ENCODE results near the gene GALNT2. TPM values are rescaled to one million over a fixed set of nuclear protein-coding genes. Genes with fewer than 3 reads are reported as not detected.

GALNT2 gene
- total RNA-seq, 2 donors from 2014 or later = 56.8 to 63.2 TPM

DNA sequence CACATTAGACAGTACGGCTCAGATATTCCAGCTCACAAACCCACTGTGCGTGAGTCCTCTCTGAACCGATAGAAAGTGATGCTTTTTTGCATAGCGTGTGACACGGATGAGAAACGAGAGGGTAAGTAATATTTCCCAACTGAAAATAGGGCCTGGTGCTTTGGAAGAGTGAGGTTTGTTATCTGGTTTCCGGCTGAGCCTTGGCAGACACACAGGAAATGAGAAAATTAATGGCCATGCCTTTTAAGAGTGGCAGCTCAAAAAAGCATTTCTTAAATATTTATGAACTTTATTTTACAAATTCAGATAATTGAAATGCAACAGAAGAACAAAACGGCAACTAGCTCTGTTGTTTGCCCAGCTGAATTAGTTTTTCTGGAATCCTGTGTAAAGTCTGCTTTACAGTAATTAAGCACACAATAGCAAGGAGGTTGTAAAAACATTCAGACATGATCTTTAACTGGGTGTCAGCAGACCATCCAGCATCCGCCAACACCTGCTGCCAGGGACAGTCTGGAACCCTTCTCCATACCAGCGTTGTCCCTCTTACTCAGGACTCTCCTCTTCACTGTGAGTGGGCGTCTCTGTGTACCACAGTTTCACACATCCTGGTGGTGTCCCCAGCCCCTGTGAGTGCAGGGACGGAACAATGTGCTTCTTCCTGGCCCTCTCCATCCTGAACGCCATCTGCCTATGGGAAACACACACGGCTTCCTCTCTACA, 203.7 kb downstream of the GALNT2 start:
- ATAC-seq (no peak), DNase-seq (no peak)
- intact Hi-C loops (cut with DNase I, micrococcal nuclease) = no loop called here

DNA sequence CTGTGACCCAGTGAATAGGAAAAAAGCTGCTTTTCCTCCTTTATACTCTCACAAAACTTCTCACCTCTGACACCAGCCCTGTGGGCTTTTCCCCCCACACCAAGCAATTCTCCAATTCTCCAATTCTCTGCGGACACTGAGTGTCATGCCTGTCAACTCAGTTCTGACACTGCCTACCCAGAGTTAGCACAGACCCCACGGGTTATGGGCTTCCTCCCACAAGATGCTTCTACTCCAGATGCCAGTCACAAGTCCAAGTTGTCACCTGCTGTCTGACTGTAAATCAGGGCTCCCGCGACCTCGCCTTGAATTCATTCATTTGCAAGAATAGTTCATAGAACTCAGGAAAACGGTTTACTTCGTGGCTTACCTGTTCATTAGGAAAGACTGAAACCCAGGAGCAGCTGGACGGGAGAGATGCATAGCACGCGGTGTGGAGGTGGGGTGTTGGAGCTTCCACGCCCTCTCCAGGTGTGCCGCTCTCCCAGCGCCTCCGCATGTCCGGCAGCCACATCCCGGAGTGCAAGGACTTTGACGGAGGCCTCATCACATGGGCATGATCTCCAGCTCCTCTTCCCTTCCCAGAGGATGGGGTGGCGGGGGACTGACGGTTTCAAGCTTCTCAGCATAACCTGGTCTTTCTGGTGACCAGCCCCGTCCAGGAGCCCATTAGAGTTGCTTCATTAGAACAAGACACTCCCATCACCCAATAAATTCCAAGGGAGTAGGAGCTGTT, 204.4 kb downstream of the GALNT2 start:
- no peak for ATAC-seq
- intact Hi-C loops (cut with DNase I, micrococcal nuclease) = no loop called here
- no peak for DNase-seq

DNA sequence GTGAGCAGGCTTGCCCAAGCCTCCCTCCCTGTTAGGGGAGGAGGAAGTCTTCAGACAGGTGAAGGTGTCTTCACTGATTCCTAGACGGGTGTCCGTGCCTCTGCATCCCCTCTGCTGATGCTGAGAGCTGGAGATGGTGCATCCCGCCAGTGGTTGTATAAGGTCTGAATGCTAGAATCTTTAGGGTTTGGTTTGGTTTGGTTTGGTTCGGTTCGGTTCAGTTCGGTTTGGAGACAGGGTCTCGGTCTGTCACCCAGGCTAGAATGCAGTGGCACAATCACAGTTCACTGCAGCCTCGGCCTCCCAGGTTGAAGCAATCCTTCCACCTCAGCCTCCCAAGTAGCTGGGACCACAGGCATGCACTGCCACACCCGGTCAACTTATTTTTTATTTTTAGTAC, 205.5 kb downstream of the GALNT2 start:
- DNase-seq (no peak), ATAC-seq (no peak)
- intact Hi-C loops (cut with DNase I, micrococcal nuclease) = no loop called here

DNA sequence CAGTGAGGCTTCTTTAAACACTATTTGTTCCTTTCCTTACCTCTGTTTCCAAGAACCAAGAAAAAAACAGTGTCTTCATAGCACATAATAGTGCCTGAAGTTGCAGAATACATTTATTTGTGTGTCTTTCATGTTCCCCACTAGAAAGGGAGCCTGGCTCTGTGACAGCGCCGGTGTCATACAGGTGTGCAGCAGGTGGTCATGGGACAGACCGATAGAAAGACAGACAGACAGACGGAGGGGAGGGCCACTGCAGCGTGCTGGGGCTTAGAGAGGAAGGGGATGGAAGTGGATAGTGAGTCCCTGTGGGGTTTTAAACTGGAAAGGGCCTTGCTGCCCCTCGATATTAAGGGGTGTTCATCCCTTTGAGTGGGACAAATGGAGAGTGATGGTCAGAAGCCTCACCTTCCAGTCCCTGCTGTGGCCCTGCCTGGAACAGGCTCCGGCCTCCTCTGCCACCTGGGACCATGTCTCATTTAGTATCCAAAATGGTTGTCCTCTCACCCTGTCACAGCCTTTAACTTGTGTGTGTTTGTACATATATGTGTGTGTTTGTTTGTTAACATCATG, 206.2 kb downstream of the GALNT2 start:
- intact Hi-C loops (cut with DNase I, micrococcal nuclease) = no loop called here
- ATAC-seq (no peak), DNase-seq (no peak)

GRCh38 chr1:230274254-230274653, 207.2 kb downstream of the GALNT2 start:
- ATAC-seq (no peak), DNase-seq (no peak)
- intact Hi-C loops (cut with DNase I, micrococcal nuclease) = no loop called here

DNA sequence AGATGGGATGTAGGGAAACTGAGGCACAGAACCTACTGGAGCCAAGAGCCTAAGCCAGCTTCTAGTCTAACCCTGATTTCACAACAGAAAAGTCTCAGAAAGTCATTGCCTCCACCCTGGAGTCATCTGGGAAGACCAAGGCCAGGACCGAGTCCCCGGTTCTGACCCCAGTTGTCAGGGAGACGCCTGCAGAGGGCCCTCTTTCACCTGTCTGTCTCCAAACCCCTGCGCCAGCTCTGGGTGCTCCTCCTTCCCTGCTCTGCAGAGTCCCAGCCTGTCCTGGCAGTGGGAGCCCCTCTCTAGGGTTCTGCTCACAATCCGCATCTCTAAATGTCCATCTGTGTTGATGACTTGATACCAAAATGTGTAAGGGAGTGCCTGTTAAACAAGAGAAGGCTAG, 209.4 kb downstream of the GALNT2 start:
- ATAC-seq (no peak), DNase-seq (no peak)
- intact Hi-C loops (cut with DNase I, micrococcal nuclease) = no loop called here

GRCh38 chr1:230277201-230278025, 210.4 kb downstream of the GALNT2 start:
- intact Hi-C loops (cut with DNase I, micrococcal nuclease) = no loop called here
- ATAC-seq (peak; percentile 14), DNase-seq (no peak)

- ATAC-seq (no peak), DNase-seq (no peak)
- intact Hi-C loops (cut with DNase I, micrococcal nuclease) = no loop called here
Measured at GRCh38 chr1:230278376-230278775, 211.3 kb downstream of the GALNT2 start.

GRCh38 chr1:230278871-230279582, 212.0 kb downstream of the GALNT2 start:
- DNase-seq (no peak), ATAC-seq (no peak)
- intact Hi-C loops (cut with DNase I, micrococcal nuclease) = no loop called here

- DNase-seq (no peak), ATAC-seq (no peak)
- intact Hi-C loops (cut with DNase I, micrococcal nuclease) = no loop called here
Measured at GRCh38 chr1:230279583-230279945, 212.5 kb downstream of the GALNT2 start.

DNA sequence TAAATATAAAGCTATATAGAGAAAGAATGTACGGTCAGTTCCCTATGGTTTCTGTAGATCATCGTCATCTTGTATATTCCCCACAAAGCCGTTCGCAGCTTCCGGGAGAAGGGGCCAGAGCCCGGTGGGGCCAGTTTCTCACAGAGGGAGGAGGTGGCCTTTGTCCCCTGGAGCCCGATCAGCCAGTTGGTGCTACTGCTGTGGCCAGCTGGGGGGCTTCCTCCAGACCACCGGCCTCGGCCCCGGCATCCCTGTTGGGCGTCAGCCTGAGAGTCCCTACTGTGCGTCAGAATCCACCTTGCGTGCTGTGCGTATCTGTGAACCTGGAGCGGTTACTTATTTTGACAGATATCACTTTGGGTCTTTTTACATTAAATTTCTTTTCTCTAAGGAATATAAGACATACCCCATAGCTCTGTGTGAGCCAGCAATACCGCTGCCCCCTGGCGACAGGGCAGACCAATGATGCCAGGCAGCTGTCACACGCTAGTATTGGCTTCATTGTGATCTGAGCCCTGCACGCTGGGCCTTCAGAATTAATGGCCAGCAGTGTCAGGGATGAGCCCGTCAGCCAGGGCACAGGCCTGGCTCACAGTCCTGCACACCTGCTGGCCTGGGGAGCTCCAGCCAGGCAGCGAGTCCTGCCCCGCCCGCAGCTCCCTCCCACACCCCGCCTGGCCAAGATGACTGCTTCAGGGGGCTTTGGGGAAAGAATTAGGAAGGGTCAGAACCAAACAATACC, 213.2 kb downstream of the GALNT2 start:
- DNase-seq = no peak
- intact Hi-C loops (cut with DNase I, micrococcal nuclease) = no loop called here
- ATAC-seq = no peak

DNA sequence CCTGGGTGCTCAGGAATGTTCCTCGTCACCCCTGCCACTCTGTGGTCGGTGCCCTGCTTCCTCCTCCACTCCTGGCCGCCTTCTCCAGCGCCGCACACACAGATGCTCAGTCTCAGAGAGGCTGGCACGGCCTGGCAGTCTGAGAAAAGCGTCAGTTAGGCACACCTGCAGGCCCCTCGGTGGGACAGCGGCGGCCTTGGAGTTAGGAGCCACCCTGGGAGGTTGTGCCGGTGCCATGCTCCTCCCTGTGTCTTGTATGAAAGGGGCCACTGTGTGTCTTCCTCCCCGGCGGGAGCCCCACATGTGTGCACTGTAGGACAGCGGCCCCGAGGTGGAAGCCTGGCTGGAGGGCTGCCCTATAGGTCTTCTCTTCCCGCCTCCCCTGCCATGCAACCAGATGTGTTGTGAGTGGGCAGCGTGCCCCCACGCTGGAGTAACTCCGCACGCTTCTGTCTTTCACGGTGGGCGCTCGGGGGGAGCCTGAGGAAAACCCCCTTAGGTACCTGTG, 213.9 kb downstream of the GALNT2 start:
- ATAC-seq (no peak), DNase-seq (no peak)
- intact Hi-C loops (cut with DNase I, micrococcal nuclease) = no loop called here

DNA sequence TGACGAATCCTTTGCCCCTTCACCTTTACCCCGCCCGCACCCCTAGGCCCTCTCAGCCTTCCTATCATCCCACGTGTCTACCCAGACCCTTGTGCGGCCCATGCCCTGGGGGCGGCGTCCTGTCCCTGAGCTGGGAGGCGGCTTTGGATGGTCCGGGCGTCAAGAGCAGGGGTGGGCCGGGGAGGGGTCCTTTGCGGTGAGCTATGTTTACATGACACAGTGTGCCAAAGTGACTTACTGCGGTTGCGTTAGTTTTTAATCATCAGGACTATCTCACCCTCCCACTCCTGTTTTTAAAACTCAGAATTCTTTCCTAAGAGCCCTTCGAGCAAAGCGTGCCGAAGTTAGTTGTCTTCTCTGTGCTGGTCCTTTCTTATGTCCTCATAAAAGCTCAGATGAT, 214.5 kb downstream of the GALNT2 start:
- peak in 1 of 2 donors; percentile 42 for DNase-seq
- intact Hi-C loops (cut with DNase I, micrococcal nuclease) = no loop called here
- ATAC-seq = peak; percentile 10

GRCh38 chr1:230282157-230282556, 215.1 kb downstream of the GALNT2 start:
- intact Hi-C loops (cut with DNase I, micrococcal nuclease) = no loop called here
- ATAC-seq (peak; percentile 91), DNase-seq (peak; percentile 88 to 91)

DNA sequence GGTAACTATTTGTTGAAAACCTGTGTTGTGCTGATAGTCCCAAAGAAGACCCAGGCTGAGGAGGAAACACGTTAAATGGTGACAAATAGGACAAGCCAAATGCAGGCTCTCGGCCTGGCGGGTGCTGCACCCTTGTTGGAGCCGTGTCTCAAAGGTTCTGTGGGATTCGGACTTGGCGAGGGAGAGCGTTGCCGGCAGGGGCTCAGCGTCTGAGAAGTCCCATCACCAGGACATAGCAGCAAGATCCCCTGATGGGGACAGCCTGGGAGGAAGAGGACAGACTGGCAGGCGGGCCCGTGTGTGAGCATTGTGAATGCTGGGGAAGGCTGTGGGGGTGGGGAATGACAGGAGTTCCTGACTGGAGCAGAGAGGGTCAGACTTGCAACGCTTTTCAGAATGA, 216.6 kb downstream of the GALNT2 start:
- ATAC-seq (no peak), DNase-seq (peak in 1 of 2 donors; percentile 9)
- intact Hi-C loops (cut with DNase I, micrococcal nuclease) = no loop called here

DNA sequence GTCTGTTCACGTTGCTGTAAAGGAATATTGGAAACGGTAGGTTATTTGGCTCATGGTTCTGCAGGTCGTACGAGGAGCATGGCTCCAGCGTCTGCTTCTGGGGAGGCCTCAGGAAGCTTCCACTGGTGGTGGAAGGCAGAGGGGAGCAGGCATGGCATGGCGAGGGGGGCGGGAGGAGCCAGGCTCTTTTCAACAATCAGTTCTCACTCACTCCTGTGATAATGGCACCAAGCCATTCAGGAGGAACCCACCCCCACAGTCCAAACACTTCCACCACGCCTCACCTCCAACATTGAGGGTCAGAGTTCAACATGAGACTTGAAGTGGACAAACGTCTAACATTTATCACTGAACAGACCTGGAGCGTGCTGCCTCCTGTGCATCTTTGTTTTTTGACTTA, 217.9 kb downstream of the GALNT2 start:
- ATAC-seq (no peak), DNase-seq (peak in 1 of 2 donors; percentile 3)
- intact Hi-C loops (cut with DNase I, micrococcal nuclease) = no loop called here

DNA sequence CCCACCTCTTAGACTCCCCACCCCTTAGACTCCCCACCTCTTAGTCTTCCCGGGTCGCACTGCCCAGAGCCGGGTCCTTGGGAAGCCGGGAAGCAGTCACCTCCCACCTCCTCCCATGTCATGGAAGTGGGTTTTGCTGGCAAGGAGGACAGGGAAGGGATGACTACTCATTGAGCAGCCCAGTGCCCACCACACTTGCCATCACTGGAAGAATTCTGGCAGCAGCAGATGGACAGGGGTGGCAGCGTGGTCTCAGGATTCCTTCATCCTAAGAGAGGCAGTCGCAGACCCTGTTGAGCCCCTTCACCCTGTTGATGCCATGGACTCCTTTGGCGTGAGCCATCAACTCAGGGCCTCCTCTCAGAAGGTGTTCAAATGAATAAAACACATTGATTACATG, 218.3 kb downstream of the GALNT2 start:
- ATAC-seq = no peak
- DNase-seq = peak in 1 of 2 donors; percentile 2
- intact Hi-C loops (cut with DNase I, micrococcal nuclease) = no loop called here

Measured in left colon (tissue), 2 donors.